ENCODE measurements around the gene ARHGAP18.

Gene ARHGAP18

DNA sequence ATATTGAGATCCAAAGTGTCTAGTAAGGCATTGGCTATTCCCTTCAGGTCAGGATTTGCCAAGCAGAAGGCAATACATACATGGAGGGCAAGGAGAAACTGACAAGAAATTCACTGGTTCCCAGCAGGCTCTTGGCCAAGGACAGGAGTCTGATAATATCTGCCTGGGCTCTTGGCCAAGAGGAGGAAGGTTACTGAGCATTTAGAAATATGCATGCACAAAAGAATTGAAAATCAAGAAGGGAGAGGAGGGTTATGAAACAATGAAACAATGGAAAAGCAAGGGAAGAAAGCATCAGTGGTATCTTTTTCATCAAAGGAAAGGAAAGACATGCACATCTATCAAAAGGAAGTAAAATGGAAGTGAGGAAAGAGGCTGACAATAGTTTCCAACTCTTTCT is 42.4 kb downstream of the ARHGAP18 start:
- no peak for DNase-seq (ENCODE audit: low read depth in 2 of 2)

DNA sequence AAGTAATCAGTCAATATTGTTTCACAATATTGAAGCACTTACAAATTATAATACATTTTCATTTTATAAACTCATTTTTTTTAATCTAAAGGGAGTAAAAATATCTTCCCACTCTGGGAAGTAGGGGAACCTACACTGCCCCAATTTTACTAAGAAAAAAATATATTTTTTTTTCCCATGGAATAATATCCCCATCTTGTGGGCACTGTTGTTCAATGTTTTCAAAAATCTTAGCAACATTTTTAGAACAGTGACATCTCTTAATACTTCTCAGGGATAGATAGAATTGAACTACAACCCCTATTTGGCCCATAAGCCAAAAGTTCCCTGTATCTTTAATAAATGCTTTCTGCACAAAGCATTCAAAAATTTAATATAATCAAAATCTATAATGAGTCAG is 42.9 kb downstream of the ARHGAP18 start:
- no peak for DNase-seq (ENCODE audit: low read depth in 2 of 2)

DNA sequence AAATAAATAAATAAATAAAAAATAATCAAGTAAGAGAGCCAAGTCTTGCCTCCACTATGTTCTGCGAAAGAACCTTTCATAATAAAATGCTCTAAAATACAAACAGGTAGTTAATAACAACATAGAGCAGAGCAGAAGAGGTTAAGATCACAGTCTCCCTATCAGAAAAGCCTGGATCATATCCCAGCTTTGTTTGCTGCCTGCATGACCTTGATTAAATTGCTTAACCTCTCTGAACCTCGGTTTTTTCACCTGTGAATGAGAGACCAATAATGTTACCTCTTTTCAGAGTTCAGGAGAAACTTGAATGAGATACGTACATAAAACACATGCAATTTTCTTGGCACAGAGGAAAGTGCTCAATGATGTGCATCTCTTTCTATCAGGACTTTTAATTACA is 44.4 kb downstream of the ARHGAP18 start:
- DNase-seq (ENCODE audit: low read depth in 2 of 2), result no peak

DNA sequence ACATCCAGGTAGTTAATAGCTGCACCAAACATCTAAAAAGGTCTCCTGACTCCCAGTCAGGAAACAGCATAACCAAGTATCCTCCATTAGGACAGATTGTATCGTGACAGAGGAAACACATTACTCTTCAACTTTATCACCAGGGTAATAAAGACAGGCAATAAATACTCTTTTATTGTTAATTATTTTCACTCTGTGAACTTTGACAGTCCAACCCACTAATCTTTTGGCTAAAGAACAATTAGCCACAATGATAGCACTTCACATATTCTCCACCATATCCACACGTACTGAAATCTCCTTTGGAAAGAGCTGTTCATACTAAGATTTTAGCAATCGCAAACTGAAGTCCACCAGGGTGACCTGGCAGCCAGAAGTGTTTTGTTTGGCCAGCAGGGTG is 46.4 kb downstream of the ARHGAP18 start:
- no peak for DNase-seq (ENCODE audit: low read depth in 2 of 2)

DNA sequence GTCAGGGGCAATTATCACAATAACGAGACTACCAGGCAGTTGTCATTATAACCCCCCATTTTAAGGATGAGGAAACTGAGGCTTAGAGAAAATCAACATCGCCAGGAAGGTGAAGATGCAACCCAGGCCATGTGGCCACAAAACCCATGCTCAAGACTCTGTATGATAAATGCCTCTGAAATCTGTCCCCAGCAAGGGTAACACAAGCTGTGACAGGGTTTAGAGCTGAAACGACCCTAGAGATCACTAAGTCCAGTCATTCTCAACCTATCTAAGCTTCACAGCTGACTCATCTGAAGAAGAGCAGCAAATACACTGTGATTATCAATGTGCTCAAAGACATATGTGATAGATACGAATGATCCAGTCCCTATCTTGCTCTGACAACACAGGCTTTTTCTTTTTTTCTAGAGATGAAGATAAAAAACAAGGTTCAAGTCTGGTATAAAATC is 47.0 kb downstream of the ARHGAP18 start:
- no peak for DNase-seq (ENCODE audit: low read depth in 2 of 2)

- no peak for DNase-seq (ENCODE audit: low read depth in 2 of 2)
Measured at GRCh38 chr6:129662406-129662766, 47.6 kb downstream of the ARHGAP18 start.

DNA sequence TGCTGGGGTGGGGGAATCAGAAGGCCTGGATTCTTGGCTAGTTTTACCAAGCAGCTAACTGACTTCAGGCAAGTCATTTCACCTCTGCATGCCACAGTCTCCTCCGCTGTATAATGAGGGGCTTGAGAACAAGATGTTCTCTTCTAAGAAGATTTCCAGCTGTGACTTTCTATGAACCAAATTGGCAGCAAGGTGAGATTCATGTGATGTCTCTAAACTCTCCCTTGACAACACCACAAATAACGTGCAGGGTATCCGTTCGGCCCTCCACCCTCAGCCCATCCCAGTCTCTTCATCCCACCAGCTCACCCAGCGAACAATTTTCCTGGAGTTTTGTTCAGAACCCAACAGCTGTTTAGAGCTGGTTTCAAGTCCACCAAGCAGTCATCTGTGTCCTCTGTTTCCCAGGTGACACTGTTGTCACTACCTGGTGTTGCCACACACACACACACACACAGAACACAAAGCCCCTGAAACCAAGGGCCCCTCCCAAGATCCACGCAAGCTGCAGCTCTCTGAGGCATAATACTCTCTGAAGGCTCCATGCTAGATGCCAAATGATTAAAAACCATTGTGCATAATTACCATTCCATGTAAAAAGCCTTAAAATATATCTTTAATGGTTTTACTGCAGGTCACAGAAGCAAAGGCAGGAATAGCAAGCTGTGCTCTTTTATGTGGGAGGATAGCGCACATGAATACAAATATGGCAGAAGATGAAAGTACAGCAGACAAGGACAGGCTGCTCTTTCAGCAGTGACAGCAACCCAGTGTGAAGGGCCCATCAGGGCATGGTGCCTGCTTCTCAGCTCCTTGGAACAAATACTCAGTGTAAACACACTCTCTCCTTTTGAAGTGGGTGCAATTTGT is 48.2 kb downstream of the ARHGAP18 start:
- no peak for DNase-seq (ENCODE audit: low read depth in 2 of 2)

DNA sequence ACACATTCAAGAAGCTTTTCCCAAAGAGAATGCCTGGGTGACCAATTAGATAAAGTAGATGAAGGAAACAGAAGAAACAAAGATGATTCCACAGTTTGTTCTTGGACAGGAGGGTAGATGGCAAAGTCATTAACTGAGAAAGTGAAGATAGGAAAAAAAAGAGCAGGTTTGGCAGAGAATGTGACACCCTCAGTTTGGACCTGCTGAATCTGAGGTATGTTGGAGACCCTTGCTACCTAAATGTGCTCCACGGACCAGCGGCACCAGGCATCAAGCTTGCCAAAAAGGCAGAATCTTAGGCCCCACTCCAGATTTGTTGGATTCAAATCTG is 49.7 kb downstream of the ARHGAP18 start:
- no peak for DNase-seq (ENCODE audit: low read depth in 2 of 2)

- no peak for DNase-seq (ENCODE audit: low read depth in 2 of 2)
Measured at GRCh38 chr6:129659590-129660345, 50.2 kb downstream of the ARHGAP18 start.

DNA sequence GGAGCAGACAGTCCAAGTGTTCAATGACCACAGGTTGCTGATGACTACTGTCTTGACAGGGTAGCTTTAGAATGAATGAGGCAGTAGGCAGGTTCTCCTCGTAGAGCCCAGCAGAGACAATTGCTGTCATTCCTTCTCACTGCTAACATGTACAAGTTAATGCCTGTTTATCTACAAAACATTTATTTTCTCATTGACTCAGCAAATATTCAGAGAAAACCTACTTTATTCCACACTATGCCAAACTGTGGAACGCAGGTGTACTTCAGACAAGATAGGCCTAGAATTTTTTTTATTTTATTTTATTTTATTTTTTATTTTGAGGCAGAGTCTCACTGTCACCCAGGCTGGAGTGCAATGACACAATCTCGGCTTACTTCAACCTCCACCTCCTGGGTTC is 50.8 kb downstream of the ARHGAP18 start:
- DNase-seq (ENCODE audit: low read depth in 2 of 2), result no peak

- no peak for DNase-seq (ENCODE audit: low read depth in 2 of 2)
Measured at GRCh38 chr6:129657483-129657882, 52.5 kb downstream of the ARHGAP18 start.

DNA sequence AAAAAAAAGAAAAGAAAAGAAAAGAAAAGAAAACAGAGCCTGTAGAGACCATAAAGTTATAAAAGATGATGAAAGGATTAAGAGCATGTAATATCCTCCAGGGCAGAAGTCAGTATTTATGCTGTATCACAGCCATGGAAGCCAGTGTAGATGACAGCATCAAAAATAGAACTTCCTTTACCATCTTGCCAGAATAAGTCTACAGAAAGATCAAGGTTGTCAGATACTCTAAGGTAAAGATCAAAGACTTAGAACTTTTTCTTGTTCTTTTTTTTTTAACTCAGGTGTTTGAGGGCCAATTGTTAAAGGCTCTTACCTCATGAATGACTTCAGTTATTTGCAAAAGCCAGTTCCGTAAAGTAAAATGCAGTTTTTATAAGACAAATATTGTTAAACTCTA is 54.6 kb downstream of the ARHGAP18 start:
- no peak for DNase-seq (ENCODE audit: low read depth in 2 of 2)

- no peak for DNase-seq (ENCODE audit: low read depth in 2 of 2)
Measured at GRCh38 chr6:129653746-129654145, 56.2 kb downstream of the ARHGAP18 start.

GRCh38 chr6:129653229-129653628 is 56.7 kb downstream of the ARHGAP18 start:
- DNase-seq (ENCODE audit: low read depth in 2 of 2), result no peak

DNA sequence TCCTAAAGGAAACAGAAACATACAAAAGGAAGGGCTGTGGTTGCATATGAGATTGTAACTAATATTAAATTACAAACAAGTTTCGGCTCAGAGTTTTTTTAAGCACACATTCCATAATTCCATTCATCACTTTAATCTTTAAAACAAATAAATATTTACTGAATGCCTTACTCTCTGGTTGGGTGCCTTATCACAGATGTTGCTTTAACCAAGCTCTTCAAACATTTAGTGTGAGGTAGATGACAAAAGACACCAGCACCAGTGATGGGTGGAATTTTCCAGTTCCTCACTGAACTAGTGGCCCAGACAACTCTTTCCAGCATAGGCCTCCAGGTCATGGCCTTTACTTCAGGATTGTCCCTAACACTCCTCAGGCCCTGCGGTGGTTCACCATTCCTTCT is 58.7 kb downstream of the ARHGAP18 start:
- DNase-seq (ENCODE audit: low read depth in 2 of 2), result no peak

DNA sequence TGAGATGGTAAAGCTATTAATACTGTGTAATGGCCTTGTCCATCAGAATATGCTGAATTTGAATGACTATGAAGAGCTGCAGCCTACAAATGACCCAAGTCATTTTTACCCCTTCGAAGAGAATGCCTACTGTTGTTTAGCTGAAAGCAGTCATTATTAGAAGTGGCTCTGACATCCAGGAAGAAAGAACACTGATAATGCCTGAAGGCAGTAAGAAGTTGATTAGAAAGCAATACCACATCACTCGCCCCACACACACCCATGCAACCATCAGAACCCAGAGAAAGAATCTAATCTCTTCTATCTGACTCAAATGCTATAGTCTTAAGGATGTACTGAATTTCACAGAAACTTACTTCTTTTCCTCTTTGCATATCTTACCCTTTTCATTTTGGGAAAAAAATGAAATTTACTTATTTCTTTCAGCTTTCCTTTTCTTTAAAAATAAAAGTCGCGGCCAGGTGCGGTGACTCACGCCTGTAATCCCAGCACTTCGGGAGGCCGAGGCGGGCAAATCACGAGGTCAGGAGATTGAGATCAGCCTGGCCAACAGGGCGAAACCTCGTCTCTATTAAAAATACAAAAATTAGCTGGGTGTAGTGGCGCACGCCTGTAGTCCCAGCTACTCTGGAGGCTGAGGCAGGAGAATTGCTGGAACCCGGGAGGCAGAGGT is 61.0 kb downstream of the ARHGAP18 start:
- DNase-seq (ENCODE audit: low read depth in 2 of 2), result no peak

DNA sequence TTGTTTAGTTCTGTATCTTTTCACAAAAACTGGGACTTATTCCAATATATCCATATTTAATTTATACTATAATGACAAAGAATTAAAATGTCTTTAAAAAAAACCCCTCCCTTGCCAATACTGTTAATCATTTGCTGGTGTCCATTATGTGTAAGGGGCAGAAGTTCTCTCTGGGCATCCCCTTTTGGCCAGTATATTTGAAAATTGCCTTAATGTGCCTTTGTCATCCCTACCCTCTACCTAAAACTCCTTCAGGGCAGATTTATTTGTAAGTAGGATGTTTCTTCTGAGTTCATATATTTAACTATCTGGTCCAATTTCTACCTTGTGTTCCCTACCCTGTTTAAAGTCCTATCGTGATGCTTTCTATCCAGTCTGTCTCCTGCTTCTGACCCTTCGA is 62.9 kb downstream of the ARHGAP18 start:
- DNase-seq (ENCODE audit: low read depth in 2 of 2), result no peak

DNA sequence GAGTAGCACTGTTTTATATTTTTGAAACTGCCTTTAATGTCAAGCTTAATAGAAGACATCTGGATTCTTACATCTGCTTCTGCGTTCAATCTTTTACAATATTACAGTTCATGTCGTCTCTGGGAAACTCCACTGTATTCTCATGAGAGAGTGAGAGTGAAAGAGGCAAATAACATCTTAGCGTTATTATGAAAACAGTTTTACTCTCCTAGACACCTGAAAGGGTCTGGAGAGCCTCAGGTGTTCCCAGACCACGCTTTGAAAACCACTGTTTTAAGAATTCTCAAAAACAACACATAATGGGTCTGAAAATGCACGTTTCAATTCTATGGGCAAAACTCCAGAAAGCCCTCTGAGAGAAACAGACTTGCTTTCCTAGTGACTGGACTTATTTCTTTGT is 63.3 kb downstream of the ARHGAP18 start:
- DNase-seq (ENCODE audit: low read depth in 2 of 2), result no peak

DNA sequence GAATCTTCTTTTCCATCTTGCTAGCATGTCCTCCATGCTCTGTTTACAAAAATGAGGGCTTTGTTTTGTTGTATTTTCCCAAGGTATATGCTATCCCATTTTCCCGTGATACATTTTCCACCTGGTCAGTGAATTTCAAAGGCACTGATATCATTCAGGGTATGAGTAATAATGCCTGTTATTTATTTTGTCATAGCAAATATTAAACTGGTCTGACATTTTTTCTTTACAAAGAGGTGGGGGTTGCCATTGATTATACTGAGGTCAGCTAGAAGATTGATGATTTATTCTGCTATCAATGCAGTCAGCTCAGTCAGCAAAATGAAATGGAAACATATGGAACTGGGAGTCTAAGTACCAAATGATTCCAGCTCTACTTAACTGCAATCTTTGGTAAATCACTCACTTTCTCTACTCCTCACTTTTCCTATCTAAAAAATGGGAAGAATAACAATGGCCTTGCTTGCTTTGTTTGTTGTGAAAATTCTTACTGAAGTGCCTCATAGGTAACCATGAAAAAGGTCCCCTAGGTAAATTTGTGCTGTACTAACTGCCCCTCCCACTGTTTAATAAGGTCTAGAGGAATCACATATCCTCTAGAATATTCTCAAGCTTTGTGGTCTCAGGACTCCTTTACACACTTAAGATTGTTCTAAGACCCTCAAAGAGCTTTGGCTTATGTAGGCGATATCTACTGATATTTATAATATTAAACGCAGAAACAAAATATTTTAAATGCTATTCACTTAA is 64.0 kb downstream of the ARHGAP18 start:
- DNase-seq (ENCODE audit: low read depth in 2 of 2), result no peak

DNA sequence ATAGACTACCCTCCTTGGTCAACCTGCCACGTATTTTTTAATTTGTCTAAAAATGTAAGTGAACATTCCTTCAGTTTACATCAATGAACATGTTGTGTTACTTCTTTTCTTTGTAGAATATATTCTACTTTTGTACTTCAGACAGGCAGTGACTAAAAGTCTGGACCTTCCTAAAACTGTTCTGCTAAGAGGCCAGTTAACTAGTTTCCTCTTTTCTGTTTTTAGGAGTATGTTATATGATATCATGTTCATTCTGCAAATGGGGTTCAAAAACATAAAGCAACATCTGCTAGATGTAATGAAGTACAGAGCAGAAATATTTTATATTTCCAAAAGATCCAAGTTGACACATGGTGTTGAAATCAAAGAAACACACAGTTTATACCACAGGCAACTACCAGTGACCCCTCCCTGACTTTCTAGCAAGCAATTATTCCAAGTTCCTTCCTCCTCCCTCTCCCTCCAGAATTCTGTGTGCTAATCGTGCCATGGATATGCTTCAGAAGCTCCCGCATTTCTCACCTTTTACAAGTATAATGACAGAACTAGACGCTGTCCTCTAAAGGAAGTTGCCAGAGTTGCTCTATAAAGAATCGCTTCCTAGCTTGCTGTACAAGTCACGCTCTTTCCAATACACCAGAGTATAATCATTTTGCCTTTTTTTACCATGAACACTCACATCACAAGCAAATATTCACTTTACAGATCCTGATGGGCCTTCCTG is 64.7 kb downstream of the ARHGAP18 start:
- DNase-seq (ENCODE audit: low read depth in 2 of 2), result no peak

DNA sequence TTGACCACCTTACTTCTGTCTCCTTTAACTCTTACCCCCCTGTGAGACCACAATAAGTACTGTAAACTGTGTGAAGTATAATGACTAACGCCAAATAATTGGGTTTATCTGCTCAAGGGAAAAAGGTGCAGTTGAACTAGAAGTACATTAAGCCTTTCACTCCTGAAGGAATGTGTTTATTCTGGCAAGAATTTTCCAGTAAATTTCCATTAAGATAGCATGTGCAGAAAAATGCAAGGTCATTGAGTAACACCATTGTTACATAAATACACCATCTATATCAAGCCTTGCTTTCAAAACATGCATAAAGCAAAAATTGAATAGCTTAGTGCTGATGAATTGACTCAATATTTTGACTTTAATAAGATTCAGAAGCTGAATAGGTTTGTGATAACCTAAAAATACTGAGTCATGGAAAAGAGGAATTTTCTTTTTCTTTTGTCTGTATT is 65.4 kb downstream of the ARHGAP18 start:
- DNase-seq (ENCODE audit: low read depth in 2 of 2), result no peak

Data from stimulated activated CD4-positive, alpha-beta T cell treated with anti-CD3 and anti-CD28 coated beads, Interleukin-4, amount 100 ng/mL, for 48 hours (primary cell).